ENCODE measurements around the gene GALNT14.

- TF ChIP-seq CTCF (CRISPR knock-in tag; IDR thresholded peaks at IDR 0.05) (no peak), KLF16 (CRISPR knock-in tag; IDR thresholded peaks at IDR 0.05) (no peak), MAZ (IDR thresholded peaks at IDR 0.05; ENCODE audit: borderline replicate concordance, low read depth, low read length) (no peak), MAZ (CRISPR knock-in tag; IDR thresholded peaks at IDR 0.05; ENCODE audit: low read depth) (no peak), ZNF619 (CRISPR knock-in tag; IDR thresholded peaks at IDR 0.05) (no peak), POLR2A (IDR thresholded peaks at IDR 0.05; ENCODE audit: insufficient read depth in 1 of 2, low read depth in 2 of 2, low read length in 2 of 2) (no peak), EED (CRISPR knock-in tag; IDR thresholded peaks at IDR 0.05) (no peak), AGO2 (optimal IDR thresholded peaks at IDR 0.05; ENCODE audit: low read depth, low read length) (no peak), E2F5 (CRISPR knock-in tag; conservative IDR thresholded peaks at IDR 0.05) (no peak), PREB (CRISPR knock-in tag; IDR thresholded peaks at IDR 0.05) (no peak)
These were observed 27.2 kb downstream of the GALNT14 start for GRCh38 chr2:31110998-31111397.
